Naive thymus-derived CD8-positive, alpha-beta T cell (primary cell): ENCODE measurements around the gene HS2ST1. TPM values are rescaled to one million over a fixed set of nuclear protein-coding genes. Genes with fewer than 3 reads are reported as not detected.

Source experiments
- ATAC-seq, 2 donors: fragments of 150-1000 bp; cut with Tn5 transposase in 1 of 2; sonication (Bioruptor Pico), chemical (Tn5 transposase) in 1 of 2; 1 replicate in 1 of 2; 2 replicates in 1 of 2; pipeline ENCODE4 v1.10.0; 2021; ENCODE audit warnings: mild to moderate bottlenecking in 2 of 2, moderate library complexity in 2 of 2
- POLR2A ChIA-PET: fragments of 350-600 bp; sonication (Branson Sonifier 250); formaldehyde crosslinking; loops from one replicate; lab custom pipeline; 2021; ENCODE audit warnings: antibody characterized with exemption; lab: Charles Lee
- DNase-seq, 10 donors: peaks; one replicate each; pipeline versions ENCODE4 v3.0.0 to v3.0.0-alpha.2; 2020 to 2022
- H3K27ac Mint-ChIP-seq, 10 donors: one replicate each; pipeline ENCODE4 v1.8.0; 2020 to 2022; ENCODE audit warnings: mild to moderate bottlenecking in 10 of 10, mixed read lengths in 10 of 10, moderate library complexity in 4 of 10, inconsistent platforms in 1 of 10
- H3K27me3 Mint-ChIP-seq, 5 donors: one replicate each; pipeline ENCODE4 v1.8.0; 2021 to 2022; ENCODE audit warnings: mixed read lengths in 5 of 5
- H3K36me3 Mint-ChIP-seq, 3 donors: one replicate each; pipeline ENCODE4 v1.8.0; 2020 to 2022; ENCODE audit warnings: mixed read lengths in 3 of 3, mild to moderate bottlenecking in 2 of 3, inconsistent platforms in 1 of 3
- H3K4me1 Mint-ChIP-seq, 4 donors: one replicate each; pipeline ENCODE4 v1.8.0; 2021 to 2022; ENCODE audit warnings: mixed read lengths in 4 of 4
- H3K4me3 Mint-ChIP-seq, 10 donors: one replicate each; pipeline ENCODE4 v1.8.0; 2020 to 2022; ENCODE audit warnings: mild to moderate bottlenecking in 10 of 10, mixed read lengths in 10 of 10, moderate library complexity in 6 of 10, inconsistent platforms in 1 of 10
- H3K9me3 Mint-ChIP-seq, 9 donors: one replicate each; pipeline ENCODE4 v1.8.0; 2020 to 2022; ENCODE audit warnings: mixed read lengths in 9 of 9, mild to moderate bottlenecking in 3 of 9, inconsistent platforms in 1 of 9, moderate library complexity in 1 of 9
- polyA plus RNA-seq, 3 donors: library from polyadenylated mRNA; unstranded; fragments of 300-500 nt; fragmentation: Illumina TruSeq; gene quantifications; one replicate each; pipeline ENCODE4 v1.2.3, GENCODE V29; 2021
- total RNA-seq, 8 experiments: library from RNA in 2 of 8; stranded (reverse) in 2 of 8; gene quantifications; one replicate each; pipeline ENCODE4 v1.2.3 and lab custom pipeline; 2021 to 2026

The HS2ST1 gene
- total and polyA plus RNA-seq, 5 experiments from 2014 or later = 7.1 to 14.4 (median 10.6) TPM

DNA sequence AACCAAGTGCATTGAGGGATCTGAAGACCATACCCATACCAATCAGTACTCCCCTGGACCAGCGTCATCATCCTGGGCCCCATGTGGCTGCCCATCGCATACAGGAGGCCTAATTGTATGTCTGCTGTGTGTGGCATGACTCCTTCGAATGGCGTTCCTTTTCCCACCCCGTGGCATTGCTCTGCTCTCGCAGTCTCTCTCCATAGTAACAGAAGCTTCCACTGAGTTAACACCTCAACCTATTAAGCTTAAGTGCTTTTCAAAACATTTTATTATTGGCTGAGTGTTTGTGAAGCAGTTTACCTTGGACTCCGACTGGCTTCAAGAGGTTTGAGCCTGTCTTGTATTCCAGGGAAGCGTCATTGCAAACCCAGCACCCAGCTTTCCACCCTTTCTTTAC is 227.1 kb downstream of the HS2ST1 start:
- Mint-ChIP-seq H3K4me1 (peaks cover 0 to 2% (median 0%) of the 10 kb centered on the region in 4 donors), H3K27ac (no peak overlapping the region), H3K9me3 (no peaks in the 10 kb centered on the region), H3K4me3 (no peak overlapping the region), H3K27me3 (peaks cover 0 to 13% (median 7%) of the 10 kb centered on the region in 5 donors), H3K36me3 (peaks cover 0 to 2% (median 0%) of the 10 kb centered on the region in 3 donors)
- POLR2A ChIA-PET = no interaction called here
- ATAC-seq (no peak), DNase-seq (no peak)

DNA sequence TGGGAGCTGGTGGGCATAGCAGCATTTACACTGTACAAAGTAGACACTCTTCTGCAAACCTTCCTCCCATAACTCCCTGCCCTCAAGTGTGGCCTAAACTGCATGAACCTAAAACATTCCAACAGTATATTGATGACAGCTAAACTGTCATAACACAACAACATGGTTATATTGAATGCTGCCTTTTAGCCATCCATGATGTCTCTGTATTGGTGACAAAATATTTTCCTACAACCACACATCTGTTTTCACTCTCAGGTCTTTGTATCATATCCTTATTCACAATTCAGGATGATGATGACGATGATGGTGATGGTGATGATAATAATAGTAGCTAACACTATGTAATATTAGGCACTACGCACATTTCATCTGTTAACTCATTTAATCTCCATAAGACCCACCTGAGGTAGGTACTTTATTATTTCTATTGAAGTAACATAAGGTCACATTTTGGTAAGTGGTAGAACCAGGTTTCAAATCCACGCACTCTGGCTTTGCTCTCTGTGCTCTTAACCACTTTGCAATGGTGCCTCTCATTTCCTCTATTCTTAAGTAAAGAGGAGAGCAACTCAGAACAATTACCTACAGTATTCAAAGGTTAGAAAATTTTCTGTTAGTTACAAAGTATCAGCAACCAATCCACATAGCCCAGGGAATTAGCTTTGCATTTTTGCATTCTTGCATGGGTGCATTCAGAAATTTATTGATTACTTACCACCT is 229.1 kb downstream of the HS2ST1 start:
- Mint-ChIP-seq H3K27ac (no peak overlapping the region), H3K4me1 (no peaks in the 10 kb centered on the region), H3K4me3 (no peak overlapping the region), H3K9me3 (no peaks in the 10 kb centered on the region), H3K27me3 (peaks cover 12 to 17% (median 12%) of the 10 kb centered on the region in 5 donors), H3K36me3 (peaks cover 0 to 2% (median 0%) of the 10 kb centered on the region in 3 donors)
- POLR2A ChIA-PET = no interaction called here
- DNase-seq (no peak), ATAC-seq (no peak)

DNA sequence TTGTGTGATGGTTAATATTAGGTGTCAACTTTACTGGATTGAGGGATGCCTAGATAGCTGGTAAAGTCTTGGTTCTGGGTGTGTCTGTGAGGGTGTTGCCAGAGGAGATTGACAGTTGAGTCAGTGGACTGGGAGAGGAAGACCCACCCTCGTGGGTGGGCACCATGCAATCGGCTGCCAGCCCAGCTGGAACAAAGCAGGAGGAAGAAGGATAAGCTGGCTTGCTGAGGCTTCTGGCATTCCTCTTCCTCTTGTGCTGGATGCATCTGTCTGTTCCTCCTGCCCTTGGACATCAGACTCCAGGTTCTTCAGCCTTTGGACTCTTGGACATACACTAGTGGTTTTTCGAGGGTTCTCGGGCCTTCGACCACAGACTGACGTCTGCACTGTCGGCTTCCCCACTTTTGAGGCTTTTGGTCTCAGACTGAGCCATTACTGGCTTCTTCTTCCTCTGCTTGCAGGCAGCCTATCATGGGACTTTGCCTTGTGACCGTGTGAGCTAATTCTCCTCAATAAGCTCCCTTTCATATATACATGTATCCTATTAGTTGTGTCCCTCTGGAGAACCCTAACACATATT is 230.0 kb downstream of the HS2ST1 start:
- ATAC-seq (no peak), DNase-seq (no peak)
- Mint-ChIP-seq H3K36me3 (peaks cover 0 to 2% (median 0%) of the 10 kb centered on the region in 3 donors), H3K4me3 (no peak overlapping the region), H3K27ac (no peak overlapping the region), H3K4me1 (no peaks in the 10 kb centered on the region), H3K9me3 (no peaks in the 10 kb centered on the region), H3K27me3 (peaks cover 16 to 23% (median 19%) of the 10 kb centered on the region in 5 donors)
- POLR2A ChIA-PET = no interaction called here

DNA sequence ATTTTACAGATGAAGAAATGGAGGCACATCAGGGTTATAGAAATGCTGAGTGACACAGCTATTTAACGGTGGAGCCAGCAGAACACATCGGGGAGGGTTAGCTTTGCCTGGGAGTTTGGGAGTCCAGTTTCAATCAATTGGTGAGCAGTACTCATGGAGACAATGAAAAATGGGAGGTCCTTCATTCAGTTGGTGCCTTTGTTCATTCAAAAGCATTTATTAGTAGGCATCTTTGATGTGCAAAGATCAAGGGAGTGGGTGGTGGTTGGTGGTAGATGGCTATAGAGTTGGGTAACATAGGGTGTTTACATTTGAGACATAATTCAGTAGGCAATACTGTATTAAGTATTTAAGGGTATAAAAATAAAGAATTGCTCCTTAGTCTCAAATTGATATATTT is 230.5 kb downstream of the HS2ST1 start:
- ATAC-seq (no peak), DNase-seq (no peak)
- Mint-ChIP-seq H3K4me1 (no peaks in the 10 kb centered on the region), H3K4me3 (no peak overlapping the region), H3K27me3 (peaks cover 18 to 28% (median 23%) of the 10 kb centered on the region in 5 donors), H3K27ac (no peak overlapping the region), H3K36me3 (no peaks in the 10 kb centered on the region), H3K9me3 (no peaks in the 10 kb centered on the region)
- POLR2A ChIA-PET = no interaction called here

DNA sequence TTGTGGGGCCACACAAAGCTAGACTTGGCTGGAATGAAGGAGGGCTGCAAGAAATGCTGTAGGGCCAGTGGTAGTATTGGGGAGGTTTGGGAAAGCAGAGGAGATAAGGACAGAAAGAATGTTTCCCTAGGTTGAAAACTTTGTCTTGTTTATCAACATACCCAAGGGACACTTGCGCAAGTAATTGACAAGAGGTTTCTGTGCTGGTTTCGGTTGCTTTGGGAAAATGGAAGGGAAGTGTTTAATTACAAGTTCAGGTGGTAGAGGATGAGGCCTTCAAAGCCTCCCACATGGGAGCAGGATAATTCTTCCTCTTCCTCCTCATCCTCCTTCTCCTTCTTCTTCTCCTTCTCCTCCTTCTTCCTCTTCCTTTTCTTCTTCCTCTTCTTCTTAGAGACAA is 232.1 kb downstream of the HS2ST1 start:
- DNase-seq (no peak), ATAC-seq (no peak)
- Mint-ChIP-seq H3K27me3 (peaks cover 24 to 44% (median 32%) of the 10 kb centered on the region in 5 donors), H3K4me1 (peaks cover under 1 to 7% (median 4%) of the 10 kb centered on the region in 4 donors), H3K36me3 (no peaks in the 10 kb centered on the region), H3K9me3 (no peaks in the 10 kb centered on the region), H3K4me3 (no peak overlapping the region), H3K27ac (no peak overlapping the region)
- POLR2A ChIA-PET = no interaction called here

DNA sequence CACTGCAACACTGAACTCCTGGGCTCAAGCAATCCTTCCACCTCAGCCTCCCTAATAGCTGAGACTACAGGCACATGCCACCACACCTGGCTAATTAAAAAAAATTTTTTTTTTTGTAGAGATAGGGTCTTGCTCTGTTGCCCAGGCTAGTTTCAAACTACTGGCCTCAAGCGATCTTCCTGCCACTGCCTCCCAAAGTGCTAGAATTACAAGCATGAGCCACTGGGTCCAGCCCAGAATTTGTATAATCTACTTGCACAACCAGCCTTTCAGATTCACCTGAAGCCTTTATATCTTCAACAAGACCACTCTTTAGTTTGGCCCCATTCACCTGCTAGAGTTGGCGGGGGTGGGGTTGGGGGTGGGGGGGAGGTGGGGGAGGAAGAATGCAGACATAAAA is 232.6 kb downstream of the HS2ST1 start:
- ATAC-seq = no peak
- H3K27ac Mint-ChIP-seq = no peak overlapping the region
- peaks cover 27 to 48% (median 36%) of the 10 kb centered on the region in 5 donors for H3K27me3 Mint-ChIP-seq
- no peak overlapping the region for H3K4me3 Mint-ChIP-seq
- H3K9me3 Mint-ChIP-seq = no peaks in the 10 kb centered on the region
- no peak for DNase-seq
- H3K36me3 Mint-ChIP-seq = no peaks in the 10 kb centered on the region
- POLR2A ChIA-PET = no interaction called here
- H3K4me1 Mint-ChIP-seq = peaks cover 4 to 12% (median 8%) of the 10 kb centered on the region in 4 donors

DNA sequence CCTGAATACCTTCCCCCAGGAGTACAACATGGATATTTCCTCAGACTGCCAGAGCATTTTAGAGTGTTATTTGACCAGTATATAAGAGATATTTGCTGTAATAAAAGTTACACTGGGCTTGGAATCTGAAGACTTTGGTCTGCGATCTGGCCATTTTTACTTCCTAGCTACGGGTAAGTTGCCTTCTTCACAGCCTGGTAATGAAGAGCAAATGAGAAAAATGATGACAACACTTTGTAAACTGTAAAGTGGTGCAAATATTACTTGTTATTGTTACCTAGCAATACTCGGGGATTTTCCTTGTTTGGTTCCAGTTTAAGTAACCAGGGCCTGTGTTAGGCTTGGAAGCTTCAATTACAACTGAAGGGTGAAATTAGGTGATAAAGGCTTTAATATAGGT is 233.4 kb downstream of the HS2ST1 start:
- no peaks in the 10 kb centered on the region for H3K36me3 Mint-ChIP-seq
- no peak overlapping the region for H3K4me3 Mint-ChIP-seq
- ATAC-seq (no peak), DNase-seq (no peak)
- POLR2A ChIA-PET = no interaction called here
- H3K27me3 Mint-ChIP-seq = peaks cover 24 to 57% (median 36%) of the 10 kb centered on the region in 5 donors
- peaks cover 5 to 15% (median 10%) of the 10 kb centered on the region in 4 donors for H3K4me1 Mint-ChIP-seq
- no peaks in the 10 kb centered on the region for H3K9me3 Mint-ChIP-seq
- H3K27ac Mint-ChIP-seq = no peak overlapping the region

DNA sequence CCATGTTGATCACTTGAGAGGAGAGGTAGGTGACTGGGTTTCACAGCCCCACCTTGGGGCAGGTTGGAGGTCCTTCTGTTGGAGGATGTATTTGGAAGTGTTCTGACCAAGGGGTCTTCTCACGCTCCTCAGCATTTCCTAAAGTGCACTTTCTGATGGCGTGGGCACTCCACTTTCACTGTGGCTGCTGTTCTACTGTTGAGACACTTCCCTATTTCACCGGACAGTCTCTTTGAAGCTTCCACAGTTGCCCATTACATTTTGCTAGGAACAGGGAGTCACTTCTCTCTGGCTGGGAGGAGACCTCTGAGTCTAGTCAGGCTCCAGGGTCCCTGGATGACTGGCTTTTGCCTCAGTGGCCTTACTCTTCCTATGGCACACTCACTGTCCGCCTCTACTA is 234.2 kb downstream of the HS2ST1 start:
- Mint-ChIP-seq H3K27me3 (peaks cover 24 to 62% (median 39%) of the 10 kb centered on the region in 5 donors), H3K9me3 (no peaks in the 10 kb centered on the region)

DNA sequence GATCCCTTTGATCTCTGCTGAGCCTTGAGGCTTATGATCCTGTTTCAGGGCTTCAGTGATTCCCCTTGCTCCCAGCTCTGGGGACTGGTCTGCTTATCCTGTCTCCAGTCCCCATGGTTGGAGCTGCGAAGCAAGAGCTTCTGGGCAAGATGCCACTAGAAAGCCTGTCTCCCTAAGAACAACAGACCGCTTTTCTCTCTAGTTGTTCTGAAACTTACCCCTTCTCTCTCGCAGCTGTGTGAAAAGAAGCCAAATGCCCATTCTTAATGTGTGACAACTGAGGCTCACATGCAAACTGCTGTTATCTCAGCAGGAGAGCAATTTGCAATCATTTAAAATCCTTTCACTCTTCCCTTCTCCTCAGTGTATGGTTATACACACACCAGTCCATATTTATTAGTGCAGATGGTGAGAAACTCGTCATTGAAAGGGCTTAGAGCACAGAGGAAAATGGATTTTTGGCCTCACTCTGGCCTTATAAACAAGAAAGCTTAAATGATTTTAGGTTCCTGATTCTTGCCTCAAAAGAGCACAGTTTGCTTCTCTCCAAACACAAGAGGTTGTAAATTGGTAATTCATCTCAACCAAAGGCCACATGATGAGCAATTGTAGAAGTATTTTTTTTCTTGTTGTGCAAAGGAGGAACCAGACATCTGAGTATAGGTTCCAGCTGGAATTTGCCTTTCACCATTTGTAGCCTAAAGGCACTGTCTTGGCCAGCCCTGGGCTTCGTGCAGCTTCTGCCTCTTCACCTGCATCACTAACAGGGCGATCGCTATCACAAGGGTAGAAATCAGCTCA is 235.0 kb downstream of the HS2ST1 start:
- DNase-seq (no peak), ATAC-seq (no peak)
- Mint-ChIP-seq H3K4me1 (peaks cover 5 to 15% (median 10%) of the 10 kb centered on the region in 4 donors), H3K36me3 (no peaks in the 10 kb centered on the region), H3K4me3 (no peak overlapping the region), H3K27ac (no peak overlapping the region), H3K9me3 (no peaks in the 10 kb centered on the region), H3K27me3 (peaks cover 24 to 70% (median 40%) of the 10 kb centered on the region in 5 donors)
- POLR2A ChIA-PET = no interaction called here

More for the DNA sequence above, 234.2 kb downstream of the HS2ST1 start:
- no peak overlapping the region for H3K4me3 Mint-ChIP-seq
- no peaks in the 10 kb centered on the region for H3K36me3 Mint-ChIP-seq
- H3K27ac Mint-ChIP-seq = no peak overlapping the region
- DNase-seq (no peak), ATAC-seq (no peak)
- POLR2A ChIA-PET = no interaction called here
- peaks cover 5 to 15% (median 10%) of the 10 kb centered on the region in 4 donors for H3K4me1 Mint-ChIP-seq

DNA sequence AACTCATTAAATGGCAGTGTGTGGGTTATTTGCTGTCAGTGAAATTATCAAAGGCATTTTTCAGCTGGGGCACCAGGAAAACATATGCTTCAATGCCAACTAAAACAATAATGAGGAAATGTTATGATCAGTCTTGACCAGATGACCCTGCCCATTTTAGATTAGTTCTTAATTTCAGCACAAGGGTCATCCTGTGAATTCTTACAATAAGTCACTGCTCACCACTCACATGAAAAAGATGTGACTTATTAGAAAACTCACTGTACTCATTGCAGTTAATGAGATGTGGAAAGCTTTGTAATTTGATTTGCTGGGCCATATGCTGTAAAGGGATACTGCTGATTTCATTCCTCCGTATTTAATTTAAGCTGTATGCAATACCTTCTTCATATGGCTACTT is 235.7 kb downstream of the HS2ST1 start:
- ATAC-seq = no peak
- Mint-ChIP-seq H3K9me3 (no peaks in the 10 kb centered on the region), H3K27me3 (peaks cover 22 to 77% (median 40%) of the 10 kb centered on the region in 5 donors), H3K4me1 (peaks cover 5 to 15% (median 10%) of the 10 kb centered on the region in 4 donors), H3K36me3 (no peaks in the 10 kb centered on the region), H3K4me3 (no peak overlapping the region), H3K27ac (no peak overlapping the region)
- POLR2A ChIA-PET = no interaction called here
- DNase-seq = no peak

DNA sequence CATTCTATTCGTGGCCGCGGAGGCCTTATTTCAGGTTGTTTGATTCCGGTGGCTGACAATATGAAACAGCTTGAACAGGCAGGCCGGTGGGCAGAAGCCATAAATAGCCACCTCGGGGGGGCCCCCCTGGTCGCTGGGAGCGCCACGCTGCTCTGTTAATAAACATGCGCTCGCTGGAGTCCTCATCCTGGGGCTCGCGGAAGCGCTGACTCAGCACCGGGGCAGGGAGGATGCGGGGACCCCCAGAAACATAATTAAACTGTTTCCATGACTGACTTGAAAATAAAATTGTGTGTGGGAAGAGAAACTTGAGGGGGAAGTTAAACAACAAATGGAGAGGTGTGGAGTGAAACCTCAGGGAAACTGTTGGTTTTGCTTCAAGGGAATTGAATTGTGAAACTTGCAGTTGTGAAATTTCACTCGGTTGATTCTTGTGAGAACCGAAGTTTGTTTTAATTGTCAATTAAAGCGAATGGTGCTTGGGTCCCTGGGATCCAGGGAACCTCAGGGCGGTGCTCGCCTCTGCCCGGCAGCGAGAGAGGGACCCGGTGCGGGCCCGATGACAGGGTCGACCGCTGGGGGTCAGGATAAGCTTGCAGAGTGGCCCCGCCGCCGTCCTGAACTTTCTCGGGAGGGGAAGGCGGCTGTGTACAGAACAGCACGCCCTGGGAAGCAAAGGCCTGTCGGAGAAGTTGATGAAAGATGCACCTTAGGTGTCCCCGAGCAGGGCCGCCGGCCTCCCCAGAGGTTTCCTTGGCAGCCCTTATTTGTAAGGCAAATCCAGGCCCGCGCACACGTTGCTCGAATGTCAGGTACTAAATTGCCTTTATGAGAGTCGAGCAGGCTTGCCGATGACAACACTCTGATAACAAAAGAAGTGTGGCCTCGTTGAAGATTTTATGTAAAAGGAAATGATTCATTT is 237.3 kb downstream of the HS2ST1 start:
- POLR2A ChIA-PET = no interaction called here
- ATAC-seq = peak; percentile 61 to 78
- peaks cover 19 to 80% (median 35%) of the 10 kb centered on the region in 5 donors for H3K27me3 Mint-ChIP-seq
- peaks cover 5 to 15% (median 10%) of the 10 kb centered on the region in 4 donors for H3K4me1 Mint-ChIP-seq
- no peaks in the 10 kb centered on the region for H3K9me3 Mint-ChIP-seq
- H3K36me3 Mint-ChIP-seq = no peaks in the 10 kb centered on the region
- DNase-seq = peak in 6 of 10 donors; percentile 2 to 24 (median 20)
- peak overlapping the region; percentile 75 to 96 (median 90) for H3K4me3 Mint-ChIP-seq
- H3K27ac Mint-ChIP-seq = peak overlapping the region in 4 of 10 donors; percentile 4 to 64 (median 18)

DNA sequence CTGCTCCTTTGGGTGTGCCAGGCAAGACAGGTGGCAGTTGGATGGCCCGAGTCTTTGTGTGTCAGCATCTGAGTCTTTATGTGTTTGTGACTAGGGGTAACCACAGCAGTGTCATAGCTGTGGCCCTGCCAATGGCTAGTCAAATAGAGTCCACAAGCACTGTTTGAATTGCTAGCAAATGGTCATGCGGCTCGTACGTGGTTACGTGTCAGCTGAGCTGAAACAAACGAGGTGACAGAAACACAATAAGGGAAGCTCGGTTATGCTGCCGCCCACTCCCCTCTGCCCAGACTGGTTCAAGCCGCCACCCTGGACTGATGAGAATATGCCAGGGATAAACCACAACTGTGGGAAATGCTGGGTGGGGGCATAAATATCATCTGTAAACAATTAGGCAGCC is 239.9 kb downstream of the HS2ST1 start:
- POLR2A ChIA-PET = no interaction called here
- Mint-ChIP-seq H3K27ac (no peak overlapping the region), H3K27me3 (peaks cover 11 to 58% (median 21%) of the 10 kb centered on the region in 5 donors), H3K9me3 (no peaks in the 10 kb centered on the region), H3K4me3 (no peak overlapping the region), H3K36me3 (no peaks in the 10 kb centered on the region), H3K4me1 (peaks cover 5 to 15% (median 10%) of the 10 kb centered on the region in 4 donors)
- ATAC-seq (no peak), DNase-seq (no peak)
